ENCODE results near the gene HSF2BP. TPM values are rescaled to one million over a fixed set of nuclear protein-coding genes. Genes with fewer than 3 reads are reported as not detected.
A peak's percentile ranks its signal among the peaks of the same experiment; 100 is the strongest.
"Not testable (repeated sequence)": the region's sequence is repeated elsewhere in the genome, so short reads cannot be mapped to it uniquely, and the experiment has no call there.

HSF2BP gene
- under 1 TPM; 0.15 to 0.40 TPM for total RNA-seq

DNA sequence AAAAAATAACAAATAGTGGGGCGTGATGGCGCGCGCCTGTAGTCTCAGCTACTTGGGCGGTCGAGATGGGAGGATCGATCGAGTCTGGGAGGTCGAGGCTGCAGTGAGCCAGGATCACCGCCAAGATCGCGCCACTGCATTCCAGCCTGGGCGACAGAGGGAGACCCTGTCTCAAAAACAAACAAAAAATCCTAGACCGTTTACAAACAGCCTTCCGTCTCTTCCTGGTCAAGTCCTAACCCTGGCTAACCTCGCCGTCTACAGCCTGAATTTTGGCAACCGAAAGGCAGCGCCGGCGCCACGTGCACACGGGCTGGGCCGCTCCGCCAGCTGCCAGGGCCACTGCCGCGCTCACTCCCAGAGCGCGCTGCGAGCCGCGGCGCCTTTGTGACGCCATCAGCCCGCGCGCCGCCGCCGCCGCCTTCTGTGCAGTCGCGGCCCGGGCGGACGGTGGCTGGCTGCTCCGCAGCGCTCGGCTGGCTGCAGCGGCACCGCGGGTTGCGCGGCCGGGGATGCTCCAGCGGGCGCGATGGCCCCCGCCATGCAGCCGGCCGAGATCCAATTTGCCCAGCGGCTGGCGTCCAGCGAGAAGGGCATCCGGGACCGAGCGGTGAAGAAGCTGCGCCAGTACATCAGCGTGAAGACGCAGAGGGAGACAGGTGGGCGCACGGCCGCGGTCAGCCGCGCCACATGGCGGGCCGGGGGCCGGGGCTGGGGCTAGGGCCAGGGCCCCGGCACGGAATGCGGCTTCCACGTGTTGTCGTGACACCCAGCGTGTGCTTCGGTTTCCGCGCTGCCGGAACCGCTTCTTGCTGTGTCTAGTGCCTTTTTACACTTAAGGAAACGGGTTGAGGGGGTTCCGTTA lies at the start of gene HSF2BP, which contains the start of gene RRP1B:
HSF2BP (minus strand) TSS at position 353 of the 865 bp plus-strand sequence. CDS start 1,392 bp downstream, outside the sequence.
RRP1B (plus strand) TSS at position 425 of the 865 bp plus-strand sequence; CDS start at position 530, 105 bp downstream.
- CTCF ChIA-PET, result no interaction called here
- Mint-ChIP-seq H3K9me3 (no peaks in the 10 kb centered on the region), H3K27ac (peak within 1 kb of the TSS; percentile 93)

DNA sequence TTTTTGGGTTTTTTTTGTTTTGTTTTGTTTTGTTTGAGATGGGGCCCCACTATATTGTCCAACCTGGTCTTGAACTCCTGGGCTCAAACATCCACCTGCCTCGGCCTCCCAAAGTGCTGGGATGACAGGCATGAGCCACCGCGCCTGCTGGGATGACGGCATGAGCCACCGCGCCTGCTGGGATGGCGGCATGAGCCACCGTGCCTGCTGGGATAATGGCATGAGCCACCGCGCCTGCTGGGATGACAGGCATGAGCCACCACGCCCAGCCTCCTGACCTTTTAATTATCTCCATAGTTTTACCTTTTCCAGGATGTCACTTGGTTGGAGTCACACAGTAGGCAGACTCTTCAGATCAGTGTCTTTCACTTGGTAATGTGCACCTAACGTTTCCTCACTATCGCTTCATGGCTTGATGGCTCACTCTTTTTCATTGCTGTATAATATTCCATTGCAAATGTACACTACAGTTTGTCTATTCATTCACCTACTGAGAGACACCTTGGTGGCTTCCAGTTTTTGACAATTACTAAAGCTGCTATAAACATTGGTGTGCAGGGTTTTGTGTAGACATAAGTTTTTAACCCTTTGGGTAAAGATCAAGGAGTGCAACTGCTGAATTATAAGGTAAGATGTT lies 49.6 kb upstream of the HSF2BP start:
- POLR2A ChIA-PET, result interaction anchor here (2.0 kb wide), 1 partner anchor 11 kb away, joined by 7 read pairs; no protein-coding TSS in a partner anchor
- Mint-ChIP-seq H3K36me3 (ENCODE audit: low read depth) (no peaks in the 10 kb centered on the region), H3K27me3 (peaks cover 20% of the 10 kb centered on the region), H3K4me1 (no peaks in the 10 kb centered on the region), H3K27ac (no peak overlapping the region), H3K9me3 (no peaks in the 10 kb centered on the region), H3K4me3 (no peak overlapping the region)
- no peak for DNase-seq
- CTCF ChIA-PET, result no interaction called here

More for the DNA sequence above, at the start of gene HSF2BP, which contains the start of gene RRP1B:
- H3K4me3 Mint-ChIP-seq, result peak within 1 kb of the TSS; percentile 96
- peak; percentile 84 for DNase-seq
- POLR2A ChIA-PET, result interaction anchor here (0.8 to 1.6 kb wide), 7 partner anchors 12 to 766 kb away, joined by 3 to 5 read pairs (median 4); partner anchors contain the start of genes NDUFV3 and RRP1
- H3K36me3 Mint-ChIP-seq (ENCODE audit: low read depth), result peaks cover 25% of the 10 kb centered on the region
- no peaks in the 10 kb centered on the region for H3K27me3 Mint-ChIP-seq
- peaks cover 49% of the 10 kb centered on the region for H3K4me1 Mint-ChIP-seq

DNA sequence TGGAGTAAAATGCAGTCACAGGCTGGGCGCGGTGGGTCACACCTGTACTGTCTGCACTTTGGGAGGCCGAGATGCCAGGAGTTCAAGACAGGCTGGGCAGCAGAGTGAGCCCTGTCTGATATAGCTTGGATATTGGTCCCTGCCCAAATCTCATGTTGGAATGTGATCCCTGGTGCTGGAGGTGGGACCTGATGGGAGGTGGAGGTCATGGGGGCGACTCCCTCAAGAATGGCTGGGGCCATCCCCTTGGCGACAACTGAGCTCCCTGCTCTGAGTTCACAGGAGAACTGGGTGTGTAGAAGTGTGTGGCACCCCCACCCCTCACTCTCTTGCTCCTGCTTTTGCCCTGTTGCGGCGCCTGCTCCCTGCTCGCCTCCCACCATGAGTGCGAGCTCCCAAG lies 48.2 kb upstream of the HSF2BP start:
- Mint-ChIP-seq H3K4me3 (no peak overlapping the region), H3K27ac (no peak overlapping the region), H3K36me3 (ENCODE audit: low read depth) (no peaks in the 10 kb centered on the region), H3K9me3 (no peaks in the 10 kb centered on the region), H3K4me1 (peaks cover 8% of the 10 kb centered on the region), H3K27me3 (peaks cover 16% of the 10 kb centered on the region)
- CTCF ChIA-PET, result no interaction called here
- POLR2A ChIA-PET, result interaction anchor here (1.0 to 2.0 kb wide), 2 partner anchors 9 to 13 kb away, joined by 3 to 7 read pairs; no protein-coding TSS in a partner anchor
- DNase-seq, result no peak

DNA sequence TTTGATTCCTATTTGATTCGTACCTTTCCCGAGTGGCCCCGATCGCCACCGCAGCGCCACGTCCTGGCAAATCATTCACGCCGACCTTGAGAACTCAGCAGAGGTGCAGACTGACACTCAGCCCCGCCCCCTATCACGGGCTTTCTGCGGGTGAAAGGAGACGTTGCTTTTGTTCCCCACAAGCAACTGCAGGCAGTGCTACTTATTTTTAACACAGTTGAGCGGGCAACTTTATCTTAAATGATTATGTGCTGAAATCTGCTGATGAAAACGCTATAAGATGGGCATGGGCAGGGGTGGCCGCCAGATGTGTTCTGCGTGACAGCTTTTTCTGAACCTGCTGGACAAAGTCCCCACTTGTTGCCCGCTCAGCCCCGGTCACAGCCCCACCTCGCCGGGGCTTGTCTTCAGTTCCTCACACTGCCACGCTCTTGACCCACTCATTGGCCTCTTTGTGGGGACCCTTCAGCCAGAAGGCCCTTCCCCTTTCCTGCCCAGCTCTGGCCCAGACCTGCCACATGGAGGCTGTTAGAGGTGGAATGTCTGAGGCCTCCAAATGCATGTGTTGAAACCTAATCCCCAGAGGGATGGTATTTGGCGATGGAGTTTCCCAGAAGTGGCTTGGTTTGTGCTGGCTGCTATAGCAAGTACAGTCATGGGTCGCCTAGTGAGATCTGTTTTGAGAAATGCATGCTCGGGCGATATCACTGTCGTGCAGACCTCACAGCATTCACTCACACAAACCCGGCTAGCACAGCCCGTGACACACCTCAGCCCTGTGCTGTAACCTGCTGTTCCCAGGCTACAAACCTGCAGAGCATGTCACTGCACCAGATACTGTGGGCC lies 44.0 kb upstream of the HSF2BP start:
- Mint-ChIP-seq H3K27me3 (no peaks in the 10 kb centered on the region), H3K27ac (no peak overlapping the region), H3K4me1 (peaks cover 14% of the 10 kb centered on the region), H3K4me3 (no peak overlapping the region), H3K36me3 (ENCODE audit: low read depth) (no peaks in the 10 kb centered on the region), H3K9me3 (no peaks in the 10 kb centered on the region)
- CTCF ChIA-PET, result no interaction called here
- POLR2A ChIA-PET, result no interaction called here
- peak; percentile 33 for DNase-seq

DNA sequence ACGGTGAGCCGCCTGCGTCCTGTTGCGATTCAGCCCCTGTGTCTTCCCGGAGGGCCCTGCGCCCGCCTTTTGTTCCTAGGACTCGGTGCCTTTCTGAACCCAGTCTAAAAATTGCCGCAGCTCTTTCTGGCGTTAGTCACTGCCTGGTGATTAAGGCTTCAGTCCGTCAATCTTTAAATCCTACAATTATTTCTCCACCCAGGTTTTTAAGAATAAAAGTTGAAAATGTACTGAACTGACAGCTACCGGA lies 43.4 kb upstream of the HSF2BP start:
- no peak for DNase-seq
- no peak overlapping the region for H3K27ac Mint-ChIP-seq
- H3K9me3 Mint-ChIP-seq, result no peaks in the 10 kb centered on the region
- no peak overlapping the region for H3K4me3 Mint-ChIP-seq
- H3K36me3 Mint-ChIP-seq (ENCODE audit: low read depth), result peaks cover 1% of the 10 kb centered on the region
- ChIA-PET POLR2A (no interaction called here), CTCF (no interaction called here)
- no peaks in the 10 kb centered on the region for H3K27me3 Mint-ChIP-seq
- peaks cover 14% of the 10 kb centered on the region for H3K4me1 Mint-ChIP-seq

DNA sequence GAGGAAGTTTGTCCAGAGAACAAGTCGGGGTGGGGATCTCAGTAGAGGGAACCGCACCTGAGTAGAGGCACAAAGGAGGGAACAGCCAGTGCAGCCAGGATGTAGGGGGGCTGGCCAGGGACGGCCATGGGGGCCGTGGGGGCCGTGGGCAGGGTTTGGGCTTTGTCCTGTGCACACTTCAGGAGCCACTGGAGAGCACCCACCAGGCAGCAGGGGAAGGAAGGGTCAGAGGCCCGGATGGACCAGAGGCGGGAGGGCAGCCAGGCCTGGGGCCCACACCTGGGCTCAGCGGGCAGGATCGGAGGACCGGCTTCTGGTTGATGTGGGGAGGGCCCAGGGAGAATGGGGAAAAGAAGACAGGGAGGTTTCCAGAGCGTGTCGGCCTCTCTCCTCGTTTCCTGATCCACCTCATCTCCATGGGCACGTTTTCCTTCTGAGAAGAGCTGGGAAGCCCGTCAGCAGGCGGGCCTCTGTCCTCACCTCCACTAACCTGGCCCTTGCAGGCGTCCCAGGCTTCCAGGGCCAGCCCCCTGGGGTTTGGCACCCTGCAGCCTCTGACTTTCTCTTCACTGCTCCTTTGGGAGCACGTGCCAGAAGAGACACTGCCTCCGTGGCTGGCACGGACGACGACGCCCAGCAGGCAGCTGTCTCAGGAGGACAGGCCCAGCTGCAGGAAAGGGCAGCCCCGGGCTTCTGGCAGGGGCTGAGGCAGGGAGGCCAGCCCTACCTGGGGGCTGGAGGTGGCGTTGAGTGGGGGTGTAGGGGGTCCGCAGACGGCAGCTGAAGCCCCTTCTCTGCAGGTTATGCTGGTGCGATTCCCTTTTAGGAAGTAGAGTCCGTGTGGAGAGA lies 42.9 kb upstream of the HSF2BP start:
- CTCF ChIA-PET, result no interaction called here
- H3K4me3 Mint-ChIP-seq, result no peak overlapping the region
- peaks cover 14% of the 10 kb centered on the region for H3K4me1 Mint-ChIP-seq
- POLR2A ChIA-PET, result no interaction called here
- H3K36me3 Mint-ChIP-seq (ENCODE audit: low read depth), result peaks cover 2% of the 10 kb centered on the region
- no peaks in the 10 kb centered on the region for H3K27me3 Mint-ChIP-seq
- H3K9me3 Mint-ChIP-seq, result no peaks in the 10 kb centered on the region
- no peak overlapping the region for H3K27ac Mint-ChIP-seq
- DNase-seq, result no peak

DNA sequence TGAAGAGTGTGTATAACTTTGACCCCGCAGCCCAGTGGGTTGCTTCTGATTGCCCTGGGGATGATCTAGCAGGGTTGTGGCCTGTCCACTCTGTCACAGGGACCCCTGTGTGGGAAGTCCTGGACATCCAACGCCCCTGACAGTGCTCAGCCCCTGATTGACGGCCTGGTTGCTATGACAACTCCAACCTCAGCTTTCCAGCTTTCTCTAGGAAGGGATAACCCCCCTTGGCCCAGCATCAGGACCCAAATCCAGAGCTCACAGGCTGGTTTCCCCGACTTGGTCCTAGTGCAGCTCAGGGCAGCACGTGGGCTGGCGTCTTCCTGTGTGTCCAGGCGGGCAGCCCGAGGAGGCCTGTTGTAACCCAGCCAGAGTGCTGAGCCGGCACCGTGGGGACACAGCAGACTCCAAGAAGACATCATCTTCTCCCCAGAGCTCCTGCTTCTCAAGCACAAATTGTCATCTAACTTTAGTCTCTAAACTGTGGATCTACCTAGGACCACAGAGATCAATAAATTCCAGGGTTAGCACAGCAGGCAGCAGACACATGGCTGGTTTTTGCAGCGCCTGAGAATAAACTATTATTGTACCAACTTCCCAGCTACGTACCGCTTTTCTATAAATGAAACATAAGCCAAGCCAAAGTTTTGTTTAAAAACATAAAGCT lies 40.8 kb upstream of the HSF2BP start:
- Mint-ChIP-seq H3K4me3 (no peak overlapping the region), H3K4me1 (peaks cover 14% of the 10 kb centered on the region), H3K36me3 (ENCODE audit: low read depth) (peaks cover 15% of the 10 kb centered on the region), H3K27me3 (no peaks in the 10 kb centered on the region), H3K9me3 (no peaks in the 10 kb centered on the region), H3K27ac (no peak overlapping the region)
- ChIA-PET CTCF (interaction anchor here (1.2 kb wide), 1 partner anchor 18 kb away, joined by 3 read pairs; no protein-coding TSS in a partner anchor), POLR2A (no interaction called here)
- no peak for DNase-seq

DNA sequence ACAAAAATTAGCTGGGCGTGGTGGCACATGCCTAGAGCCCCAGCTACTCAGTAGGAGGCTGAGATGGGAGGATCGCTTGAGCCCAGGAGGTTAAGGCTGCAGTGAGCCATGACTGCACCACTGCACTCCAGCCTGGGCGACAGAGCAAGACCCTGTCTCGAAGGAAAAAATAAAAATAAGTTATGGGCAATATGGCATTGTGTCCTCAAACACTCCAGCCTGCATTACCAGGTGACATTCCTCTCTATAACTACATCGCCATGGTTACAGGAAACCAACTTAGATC lies 40.1 kb upstream of the HSF2BP start:
- DNase-seq, POLR2A ChIA-PET, H3K4me3 Mint-ChIP-seq, H3K27ac Mint-ChIP-seq, H3K9me3 Mint-ChIP-seq, CTCF ChIA-PET, H3K27me3 Mint-ChIP-seq: not testable (repeated sequence)
- peaks cover 18% of the 10 kb centered on the region for H3K36me3 Mint-ChIP-seq (ENCODE audit: low read depth)
- peaks cover 14% of the 10 kb centered on the region for H3K4me1 Mint-ChIP-seq

DNA sequence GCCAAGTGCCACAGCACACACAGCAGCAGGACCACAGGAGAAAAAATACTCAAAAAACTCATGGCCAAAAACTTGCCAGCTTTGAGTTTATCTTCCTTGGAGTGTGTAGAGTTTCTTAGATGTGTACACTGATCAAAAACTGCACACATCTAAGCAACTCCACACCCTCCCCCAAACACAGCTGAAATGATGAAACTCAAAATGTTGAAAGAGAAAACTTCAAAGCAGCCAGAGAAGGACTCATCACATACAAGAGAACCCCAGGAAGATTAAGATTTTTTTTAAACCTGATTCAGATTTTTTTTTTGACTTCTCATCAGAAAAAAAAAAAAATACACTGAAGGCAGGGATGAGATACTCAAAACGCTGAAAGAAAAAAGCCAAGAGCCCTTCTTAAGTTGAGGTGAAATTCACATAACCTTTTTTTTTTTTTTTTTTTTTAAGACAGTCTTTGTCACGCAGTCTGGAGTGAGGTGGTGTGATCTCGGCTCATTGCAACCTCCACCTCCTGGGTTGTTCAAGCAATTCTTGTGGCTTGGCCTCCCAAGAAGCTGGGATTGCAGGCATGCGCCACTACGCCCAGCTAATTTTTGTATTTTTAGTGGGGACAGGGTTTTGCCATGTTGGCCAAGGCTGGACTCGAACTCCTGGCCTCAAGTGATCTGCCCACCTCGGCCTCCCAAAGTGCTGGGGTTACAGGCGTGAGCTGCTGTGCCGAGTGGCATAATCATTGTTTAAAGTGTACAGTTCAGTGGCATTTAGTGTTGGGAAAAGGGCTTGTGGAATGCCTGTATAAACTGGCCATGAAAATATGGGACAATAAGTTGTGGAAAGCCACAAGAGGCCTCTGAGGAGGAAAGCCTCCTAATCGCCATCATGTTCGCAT lies 38.7 kb upstream of the HSF2BP start:
- Mint-ChIP-seq H3K4me1 (peaks cover 9% of the 10 kb centered on the region), H3K27me3 (no peaks in the 10 kb centered on the region), H3K4me3 (no peak overlapping the region), H3K9me3 (no peaks in the 10 kb centered on the region), H3K27ac (no peak overlapping the region), H3K36me3 (ENCODE audit: low read depth) (peaks cover 26% of the 10 kb centered on the region)
- CTCF ChIA-PET, result no interaction called here
- POLR2A ChIA-PET, result no interaction called here
- DNase-seq, result no peak

DNA sequence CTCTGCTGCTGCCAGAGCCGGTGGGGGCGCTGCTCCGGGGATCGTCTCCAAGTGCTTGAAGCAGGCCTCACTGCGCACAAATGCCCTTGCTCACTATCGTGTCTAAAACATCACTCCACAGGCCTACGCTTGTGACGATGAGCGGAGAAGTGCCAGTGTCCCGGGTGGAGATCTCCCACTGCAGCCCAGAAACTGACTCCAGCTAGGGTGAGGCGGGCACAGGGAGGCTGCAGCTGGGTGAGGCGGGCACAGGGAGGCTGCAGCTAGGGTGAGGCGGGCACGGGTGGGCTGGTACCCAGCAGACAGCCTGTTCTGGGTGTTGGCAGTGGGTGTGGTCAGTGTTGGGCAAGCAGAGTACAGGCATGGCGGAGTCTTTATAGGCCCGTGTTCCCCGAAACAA lies 36.9 kb upstream of the HSF2BP start:
- Mint-ChIP-seq H3K4me1 (peaks cover 5% of the 10 kb centered on the region), H3K9me3 (no peaks in the 10 kb centered on the region), H3K4me3 (no peak overlapping the region), H3K36me3 (ENCODE audit: low read depth) (peaks cover 27% of the 10 kb centered on the region), H3K27me3 (no peaks in the 10 kb centered on the region), H3K27ac (no peak overlapping the region)
- ChIA-PET CTCF (no interaction called here), POLR2A (no interaction called here)
- DNase-seq, result no peak

DNA sequence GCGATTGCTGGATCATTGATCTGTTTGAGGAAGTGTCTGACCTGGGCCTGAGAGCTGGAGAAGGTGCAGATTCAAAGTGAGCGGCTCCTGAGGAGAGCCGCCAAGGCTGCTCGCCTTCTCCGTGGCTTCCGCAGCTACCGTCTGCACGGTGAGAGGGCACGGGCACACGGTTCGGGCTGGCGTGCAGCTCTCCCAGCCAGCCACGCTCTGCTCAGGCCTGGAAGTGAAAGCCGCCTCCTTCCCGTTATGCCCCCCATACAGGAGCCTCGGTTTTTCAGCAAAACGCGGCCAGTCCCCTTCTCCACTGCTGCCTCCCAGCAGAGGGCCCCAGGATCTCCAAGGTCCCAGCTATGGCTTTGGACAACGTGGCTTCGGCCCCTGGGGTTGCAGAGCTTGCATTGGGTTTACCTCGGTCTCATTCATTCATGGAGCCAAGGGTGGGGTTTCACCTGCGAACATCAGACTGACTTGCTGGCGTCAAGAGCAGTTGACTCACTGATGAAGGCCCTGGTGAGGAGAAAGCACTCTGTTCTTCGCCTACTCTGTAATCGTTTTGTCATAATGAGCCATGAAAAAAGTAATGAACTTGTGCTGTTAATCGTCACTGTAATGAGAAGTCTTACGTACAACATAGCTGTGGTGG lies 35.3 kb upstream of the HSF2BP start:
- no peaks in the 10 kb centered on the region for H3K4me1 Mint-ChIP-seq
- peaks cover 42% of the 10 kb centered on the region for H3K36me3 Mint-ChIP-seq (ENCODE audit: low read depth)

More for the DNA sequence above, 35.3 kb upstream of the HSF2BP start:
- Mint-ChIP-seq H3K27ac (no peak overlapping the region), H3K4me3 (no peak overlapping the region), H3K9me3 (no peaks in the 10 kb centered on the region), H3K27me3 (no peaks in the 10 kb centered on the region)
- DNase-seq, result no peak
- POLR2A ChIA-PET, result interaction anchor here (3.1 kb wide), 1 partner anchor 10 kb away, joined by 11 read pairs; no protein-coding TSS in a partner anchor
- CTCF ChIA-PET, result no interaction called here
